PC-3 (cell line): ENCODE data around the gene ITGB4.

Experiments used
- CTCF ChIP-seq: fragments of 300-600 bp; sonication (generic); conservative IDR thresholded peaks from 2 replicates; pipeline ENCODE4 v1.5.1; 2017; ENCODE audit warnings: antibody characterized with exemption, low read depth, mild to moderate bottlenecking, low read length
- EZH2 ChIP-seq: fragments of 300-600 bp; sonication (generic); IDR thresholded peaks from one replicate; pipeline ENCODE4 v1.6.1; 2017; ENCODE audit warnings: antibody characterized with exemption, mild to moderate bottlenecking, low read length; ENCODE audit not compliant: unreplicated experiment

GRCh38 chr17:75762513-75763268 lies 41.4 kb downstream of the ITGB4 start:
- TF ChIP-seq CTCF: no peak
- no peak for TF ChIP-seq EZH2
